NCI-H2029 (cell line): ENCODE data around the gene RBP5.

ENCODE experiments used
- DNase-seq: peaks from one replicate; lab custom pipeline; 2025; lab: John Stamatoyannopoulos, UW

Gene RBP5

DNA sequence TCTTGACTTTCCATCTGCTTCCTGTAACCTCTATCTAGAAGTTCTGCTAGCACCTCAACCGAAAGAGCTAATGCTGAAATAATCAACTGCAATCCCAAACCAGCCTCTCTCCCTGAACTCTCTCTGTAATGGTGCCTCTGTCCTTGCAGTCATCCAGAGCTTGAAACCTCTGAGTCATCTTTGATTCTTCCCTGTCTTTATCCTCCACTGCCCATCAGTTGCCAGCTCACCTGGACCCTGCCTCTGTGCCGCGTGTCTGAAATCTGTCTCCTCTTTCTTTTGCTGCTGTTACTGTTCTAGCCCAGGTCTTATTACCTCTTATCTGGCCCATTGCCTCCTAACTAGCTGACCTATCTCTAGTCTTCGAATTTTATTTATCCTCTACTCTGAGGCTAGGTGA is 17.0 kb upstream of the RBP5 start:
- DNase-seq = no peak

DNA sequence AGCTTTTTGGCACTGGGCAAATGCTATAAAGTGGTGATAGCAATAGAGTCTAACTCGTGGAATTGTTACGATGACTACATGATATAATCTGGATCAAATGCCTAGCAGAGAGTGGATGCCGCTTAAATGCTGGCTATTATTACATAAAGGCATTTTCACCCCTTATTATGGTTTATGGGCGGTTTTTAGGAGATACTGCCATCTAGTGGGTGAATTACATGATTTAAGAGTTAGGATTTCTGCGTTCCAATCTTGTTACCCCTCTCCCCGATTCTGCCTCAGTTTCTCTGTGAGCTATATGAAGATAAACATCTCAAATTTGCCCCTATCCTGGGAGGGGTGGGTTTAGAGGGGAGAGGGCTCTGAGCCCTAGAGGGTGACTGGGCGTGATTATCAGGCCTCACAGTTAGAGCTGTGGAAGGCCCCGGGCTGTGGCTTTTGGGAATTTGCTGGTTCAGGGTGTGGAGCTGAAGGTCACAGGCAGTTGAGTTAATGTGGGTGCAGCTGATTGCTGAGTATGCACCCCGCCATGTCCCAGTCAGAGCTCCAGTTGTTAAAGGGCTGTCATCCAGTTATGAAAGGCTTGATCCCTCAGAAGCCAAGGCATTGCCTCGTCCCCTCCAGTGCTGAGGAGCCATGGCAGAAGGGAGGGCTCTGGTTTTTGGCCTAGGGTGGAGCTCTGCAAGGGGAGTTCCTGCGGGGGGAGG is 15.9 kb upstream of the RBP5 start:
- peak; percentile 5 for DNase-seq

GRCh38 chr12:7143564-7143963 is 14.9 kb upstream of the RBP5 start:
- DNase-seq = no peak

GRCh38 chr12:7142809-7143465 is 14.2 kb upstream of the RBP5 start:
- DNase-seq = no peak

DNA sequence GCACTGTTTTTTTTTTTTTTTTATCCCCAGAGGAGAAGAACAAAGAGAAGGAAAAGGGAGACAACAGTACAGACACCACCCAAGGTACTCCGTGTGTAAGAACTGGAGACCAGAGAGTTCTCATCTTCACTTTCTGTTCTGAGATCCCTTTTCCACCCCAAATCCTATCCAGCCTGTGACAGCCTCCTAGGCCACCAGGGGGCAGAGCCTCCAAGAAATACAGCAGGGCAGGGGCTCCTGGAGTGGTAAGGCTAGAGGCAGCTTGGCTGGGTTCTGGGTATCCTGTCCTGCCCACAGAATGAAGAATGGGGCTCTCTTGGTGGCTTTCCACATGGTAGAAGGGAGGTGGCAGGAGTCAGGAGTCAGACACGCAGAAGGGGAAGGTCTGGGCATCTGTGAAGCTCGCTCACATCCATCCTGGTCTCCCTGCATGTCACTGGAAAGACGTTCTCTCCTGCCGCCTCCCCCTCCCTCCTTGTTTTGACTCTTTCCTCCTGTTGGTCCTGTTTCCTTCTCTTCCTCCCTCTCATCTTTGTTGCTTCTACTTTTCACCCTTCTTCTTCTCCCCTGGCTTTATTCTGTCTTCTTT is 13.5 kb upstream of the RBP5 start:
- DNase-seq = peak; percentile 43

DNA sequence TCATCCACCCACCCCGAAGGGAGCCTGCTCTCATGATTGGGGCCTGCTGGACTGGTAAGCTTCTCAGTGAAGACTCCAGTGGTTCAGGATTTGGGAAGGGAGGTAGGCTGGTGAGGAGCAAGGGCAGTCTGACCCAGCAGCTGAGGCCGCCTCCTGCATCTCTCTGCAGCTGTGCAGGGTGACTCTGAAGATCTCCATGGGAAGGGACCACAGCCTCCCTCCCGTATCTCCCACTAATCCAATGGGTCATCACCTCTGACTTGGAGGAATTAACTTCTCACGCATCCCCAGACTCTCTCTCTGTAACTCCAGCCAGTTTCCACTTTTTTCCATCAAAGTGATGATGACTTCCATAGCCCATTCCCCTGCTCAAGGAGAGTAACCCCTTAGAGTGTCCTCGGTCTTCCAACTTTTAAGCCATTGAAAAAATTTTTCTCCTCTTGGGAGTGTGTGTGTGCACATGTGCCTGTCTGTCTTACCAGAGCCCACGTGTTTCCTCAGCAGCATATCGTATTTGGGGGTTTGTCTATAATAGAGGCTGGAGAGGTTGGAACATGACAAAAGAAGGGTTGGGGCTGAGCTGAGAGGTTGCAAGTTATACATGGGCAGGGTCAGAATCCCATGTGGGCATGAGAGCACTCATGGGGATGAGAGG is 12.8 kb upstream of the RBP5 start:
- DNase-seq = no peak

DNA sequence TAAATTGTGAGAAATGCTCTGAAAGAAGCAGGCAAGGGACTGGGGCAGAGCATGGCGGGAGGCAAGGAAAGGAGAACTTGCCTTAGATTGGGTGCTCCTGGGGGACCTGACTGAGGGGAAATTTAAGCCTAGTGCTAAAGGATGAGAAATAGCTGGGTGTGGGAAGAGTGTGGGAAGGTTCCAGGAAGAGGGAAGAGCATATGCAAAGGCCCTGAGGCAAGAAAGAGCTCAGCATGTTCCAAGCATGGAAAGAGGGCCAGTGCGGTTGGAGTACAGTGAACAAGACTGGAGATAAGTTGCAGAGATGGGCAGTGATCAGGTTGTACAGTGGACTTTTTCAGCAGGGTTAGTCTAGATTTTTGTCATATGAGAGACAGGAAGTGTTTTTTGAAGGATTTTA is 10.5 kb upstream of the RBP5 start:
- DNase-seq = no peak

GRCh38 chr12:7137908-7138307 is 9.2 kb upstream of the RBP5 start:
- no peak for DNase-seq

DNA sequence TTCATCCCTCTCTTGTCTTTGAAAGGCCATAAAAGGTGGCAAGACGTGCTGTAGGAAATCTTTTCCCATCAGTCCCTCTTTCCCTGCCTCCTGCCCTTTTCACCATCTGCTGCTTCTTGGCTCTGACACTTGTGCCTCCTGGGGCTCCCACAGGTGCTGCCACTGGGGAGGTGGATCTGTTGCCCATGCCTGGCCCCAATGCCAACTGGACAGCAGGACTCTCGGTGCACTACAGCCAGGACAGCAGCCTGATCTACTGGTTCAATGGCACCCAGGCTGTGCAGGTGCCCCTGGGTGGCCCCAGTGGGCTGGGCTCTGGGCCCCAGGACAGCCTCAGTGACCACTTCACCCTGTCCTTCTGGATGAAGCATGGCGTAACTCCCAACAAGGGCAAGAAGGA is 8.0 kb upstream of the RBP5 start:
- DNase-seq = no peak

GRCh38 chr12:7136071-7136470 is 7.4 kb upstream of the RBP5 start:
- no peak for DNase-seq

DNA sequence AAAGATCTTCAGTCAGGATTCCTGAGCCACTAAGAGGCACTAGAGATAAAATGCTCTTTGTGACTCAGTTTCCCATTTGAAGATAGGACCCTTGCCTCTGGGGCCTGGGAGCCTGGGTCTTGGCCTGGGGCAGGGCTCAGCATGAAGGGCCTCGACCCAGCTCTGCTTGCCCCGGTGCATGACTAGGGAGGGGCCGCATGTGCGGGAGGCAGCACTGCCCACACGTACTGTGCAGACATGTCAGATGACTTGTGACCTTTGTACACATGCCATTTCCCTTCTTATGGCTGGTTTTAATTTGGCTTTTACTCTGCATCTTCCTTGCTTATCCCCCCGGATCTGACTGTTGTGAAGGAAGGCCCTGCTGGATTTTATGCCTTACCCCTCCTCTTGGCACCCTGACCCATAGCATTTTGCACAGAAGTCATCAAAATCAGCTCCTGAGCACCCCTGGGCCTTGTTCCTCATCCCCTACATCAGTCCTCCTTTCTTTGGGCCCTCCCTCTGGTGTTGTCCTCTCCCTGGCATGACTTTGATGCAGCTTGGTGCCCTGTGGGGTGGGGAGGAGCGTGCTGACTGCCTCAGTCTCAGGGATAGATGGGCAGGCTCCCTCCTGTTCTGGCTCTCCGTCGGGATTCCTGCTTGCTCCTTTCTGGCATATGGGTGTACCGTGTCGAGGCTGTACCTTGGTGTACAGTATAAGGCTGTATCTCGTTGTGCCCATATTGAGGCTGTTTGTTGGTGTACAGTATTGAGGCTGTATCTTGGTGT is 5.9 kb upstream of the RBP5 start:
- DNase-seq = no peak

DNA sequence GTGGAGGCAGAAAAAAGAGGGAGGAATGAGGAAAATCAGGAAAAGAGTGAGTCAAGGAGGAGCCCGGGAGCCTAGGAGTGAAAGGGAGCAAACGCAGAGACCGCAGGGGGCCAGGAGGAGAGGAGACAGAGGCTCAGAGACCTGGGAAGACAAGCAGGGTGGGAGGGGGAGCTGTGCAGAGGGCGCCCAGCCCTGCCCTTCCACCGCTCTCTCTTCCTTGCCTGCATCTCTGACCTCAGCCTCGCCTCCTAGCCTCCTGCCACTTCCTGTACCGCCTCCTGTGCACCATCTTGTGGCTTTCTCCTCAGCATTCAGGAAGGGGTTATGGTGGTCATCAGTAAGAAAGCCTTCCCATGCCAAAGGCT is 2.8 kb upstream of the RBP5 start:
- DNase-seq = no peak

- peak; percentile 10 for DNase-seq
Observed at GRCh38 chr12:7130701-7131501, 2.2 kb upstream of the RBP5 start.

DNA sequence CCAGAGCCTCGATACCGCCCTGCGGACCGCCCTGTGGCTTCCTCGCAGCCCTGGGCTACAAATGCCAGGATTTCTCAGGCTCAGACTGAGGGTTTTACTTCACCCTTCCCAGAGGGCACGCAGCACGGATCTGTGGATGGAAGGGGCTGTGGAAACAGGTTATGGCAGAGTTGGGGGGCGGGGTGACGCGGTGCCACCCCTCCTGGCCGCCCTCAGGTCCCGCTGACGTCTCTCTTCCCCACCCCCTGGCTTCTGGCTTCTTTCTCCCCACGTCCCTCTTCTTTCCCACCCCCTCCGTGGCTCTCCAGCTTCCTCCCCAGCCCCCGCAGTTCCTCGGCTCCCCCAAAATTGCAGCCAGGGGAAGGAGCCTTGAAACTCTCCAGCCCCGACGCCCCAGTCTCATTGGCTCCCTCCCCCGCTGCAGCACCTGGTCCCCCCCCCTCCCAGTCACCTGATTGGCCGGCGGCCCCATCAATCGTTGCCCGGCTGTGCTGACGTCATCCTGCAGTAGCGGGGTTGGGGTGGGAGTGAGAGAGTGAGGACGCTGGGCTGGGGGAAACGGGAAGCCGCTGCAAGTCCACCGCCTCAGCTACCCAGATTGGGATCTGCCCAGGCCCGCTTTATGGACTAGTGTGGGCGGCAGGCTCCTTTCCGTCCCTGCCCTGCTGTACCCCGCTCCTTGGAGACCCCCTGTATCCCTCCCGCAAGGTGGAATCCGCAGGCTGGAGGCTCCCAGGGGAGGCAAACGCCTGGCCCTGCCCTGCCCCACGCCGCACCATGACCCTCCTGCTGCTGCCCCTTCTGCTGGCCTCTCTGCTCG is 1.4 kb upstream of the RBP5 start, which contains the start of gene CLSTN3:
Gene CLSTN3, plus strand, starts transcription at position 500 of the 820 bp plus-strand sequence. Its CDS starts 278 bp downstream, at position 778.
- peak; percentile 66 for DNase-seq

DNA sequence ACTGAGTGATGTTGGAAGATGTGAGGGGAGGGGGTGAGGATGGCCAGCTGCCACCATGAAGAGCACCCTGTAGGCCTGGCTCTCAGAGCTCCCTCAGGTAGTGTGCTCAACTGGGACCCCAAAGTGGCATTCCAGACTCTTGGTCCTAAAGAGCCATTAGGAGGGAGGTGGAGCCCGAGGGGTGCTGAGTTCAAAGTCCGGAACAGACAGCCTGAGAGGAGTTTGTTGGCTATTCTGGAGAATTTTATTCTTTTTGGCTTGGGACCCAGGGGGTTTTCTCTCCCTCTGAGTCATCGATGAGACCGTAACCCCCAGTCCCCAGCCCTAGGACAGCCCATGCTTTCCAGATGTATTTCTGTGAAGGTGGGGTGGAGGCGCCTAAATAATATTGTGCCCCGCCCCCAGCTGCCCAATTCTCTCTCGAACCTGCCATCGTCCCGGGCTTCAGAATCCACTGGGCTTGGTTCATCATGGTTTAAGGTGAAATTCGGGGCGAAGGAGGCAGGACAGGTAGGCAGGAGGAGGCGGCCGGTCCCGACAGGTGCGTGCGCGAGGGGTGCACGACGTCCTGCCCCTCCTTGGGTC is 690 bp upstream of the RBP5 start:
- no peak for DNase-seq

- DNase-seq = no peak
Observed at GRCh38 chr12:7127916-7128626, 618 bp downstream of the RBP5 start.

GRCh38 chr12:7125632-7126227 is 3.0 kb downstream of the RBP5 start:
- DNase-seq = no peak

- DNase-seq = no peak
Observed at GRCh38 chr12:7123806-7124522, 4.7 kb downstream of the RBP5 start.
